Heart left ventricle (tissue), 13 donors: ENCODE measurements around the gene AMPD2.

Source experiments
- CTCF ChIP-seq, 12 donors: fragments of 200-600 bp; sonication (generic) in 4 of 12; IDR thresholded peaks; one replicate each; pipeline versions ENCODE4 v1.5.0 to v1.8.0; 2018 to 2022; ENCODE audit warnings: antibody characterized with exemption in 12 of 12, mild to moderate bottlenecking in 5 of 12
- POLR2A ChIP-seq, 2 donors: fragments of 450-650 bp; IDR thresholded peaks; one replicate each; pipeline ENCODE4 v1.6.1; 2017; ENCODE audit warnings: antibody characterized with exemption in 2 of 2, mild to moderate bottlenecking in 2 of 2, moderate library complexity in 2 of 2
- donor health status: ischemic (EF 13 %, LVEDD 7.1; RV severe dilation, severe dysfunction).
- donor health status: DM: no; HTN: yes; CAD: no.
- donor health status: DM: no; HTN: no; CAD: no.
- donor health status: ischemic (EF 25% LVEDD 6.9; RV normal size, moderate dysfunction).
- donor health status: ischemic (EF 25% LVEDD 5.7; RV mildly dilated, moderate dysfunction).
- donor health status: ischemic (EF 35%, LVEDD 5.7; RV mildly dilated, moderate dysfunction).
- donor health status: nonischemic (EF 11% LVEDD 7.7; RV severe dilation, severe dysfunction).
- donor health status: DM: yes; HTN: yes; CAD: no.
- donor health status: PGD.
- donor health status: ischemic (EF 29% LVEDD 5.4; RV normal size, mild dysfunction).
- donor health status: nonischemic (EF 23%, LVEDD 6.1; RV moderate dilation, normal function).

- TF ChIP-seq CTCF (IDR thresholded peaks at IDR 0.05) (no peak), POLR2A (IDR thresholded peaks at IDR 0.05) (no peak)
These were observed 9.9 kb downstream of the AMPD2 start for GRCh38 chr1:109629372-109630030.
